ENCODE results near the gene FARP2. TPM values are rescaled to one million over a fixed set of nuclear protein-coding genes. Genes with fewer than 3 reads are reported as not detected.

The FARP2 gene
- total and polyA plus RNA-seq, 4 donors = 9.9 to 49.7 (median 27.4) TPM

DNA sequence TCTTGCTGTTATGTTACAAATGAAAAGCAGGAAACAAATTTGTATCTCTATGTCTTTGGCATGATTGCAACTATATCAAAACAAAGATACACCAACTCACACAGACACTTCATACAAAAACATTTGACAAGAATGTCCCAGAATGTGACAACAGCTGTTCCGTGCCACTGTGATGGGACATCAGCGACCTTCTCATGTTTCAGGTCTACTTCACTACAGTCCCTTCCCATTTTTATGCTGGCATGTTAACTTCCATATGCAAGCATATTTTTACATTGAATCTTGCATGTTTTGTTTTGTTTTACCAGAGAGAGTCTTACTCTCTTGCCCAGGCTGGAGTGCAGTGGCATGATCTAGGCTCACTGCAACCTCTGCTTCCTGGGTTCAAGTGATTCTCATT is 81.1 kb downstream of the FARP2 start:
- Histone ChIP-seq H3K27me3 (ENCODE audit: control insufficient read depth in 3 of 3, insufficient read depth in 3 of 3, low read length in 2 of 3) (no peaks in the 10 kb centered on the region), H3K4me1 (ENCODE audit: control insufficient read depth in 5 of 5, insufficient read depth in 5 of 5, low read length in 5 of 5) (peaks cover 0 to 2% (median 0%) of the 10 kb centered on the region in 5 donors), H3K9ac (ENCODE audit: insufficient read depth in 1 of 2, low read length in 2 of 2) (no peak overlapping the region), H3K4me3 (no peak overlapping the region), H3K36me3 (ENCODE audit: control insufficient read depth in 4 of 4, insufficient read depth in 4 of 4, low read length in 4 of 4) (peaks cover 21 to 27% (median 26%) of the 10 kb centered on the region in 4 donors), H3K27ac (ENCODE audit: low read depth in 1 of 2, low read length in 1 of 2) (no peak overlapping the region), H3K9me3 (ENCODE audit: control insufficient read depth in 4 of 4, insufficient read depth in 3 of 4, low read length in 3 of 4) (no peaks in the 10 kb centered on the region)
- WGBS, 2 donors = 91 to 95% methylated on average over 2 of the region's 2 CpGs
- TF ChIP-seq, protein P1, sequence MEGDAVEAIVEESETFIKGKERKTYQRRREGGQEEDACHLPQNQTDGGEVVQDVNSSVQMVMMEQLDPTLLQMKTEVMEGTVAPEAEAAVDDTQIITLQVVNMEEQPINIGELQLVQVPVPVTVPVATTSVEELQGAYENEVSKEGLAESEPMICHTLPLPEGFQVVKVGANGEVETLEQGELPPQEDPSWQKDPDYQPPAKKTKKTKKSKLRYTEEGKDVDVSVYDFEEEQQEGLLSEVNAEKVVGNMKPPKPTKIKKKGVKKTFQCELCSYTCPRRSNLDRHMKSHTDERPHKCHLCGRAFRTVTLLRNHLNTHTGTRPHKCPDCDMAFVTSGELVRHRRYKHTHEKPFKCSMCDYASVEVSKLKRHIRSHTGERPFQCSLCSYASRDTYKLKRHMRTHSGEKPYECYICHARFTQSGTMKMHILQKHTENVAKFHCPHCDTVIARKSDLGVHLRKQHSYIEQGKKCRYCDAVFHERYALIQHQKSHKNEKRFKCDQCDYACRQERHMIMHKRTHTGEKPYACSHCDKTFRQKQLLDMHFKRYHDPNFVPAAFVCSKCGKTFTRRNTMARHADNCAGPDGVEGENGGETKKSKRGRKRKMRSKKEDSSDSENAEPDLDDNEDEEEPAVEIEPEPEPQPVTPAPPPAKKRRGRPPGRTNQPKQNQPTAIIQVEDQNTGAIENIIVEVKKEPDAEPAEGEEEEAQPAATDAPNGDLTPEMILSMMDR (IDR thresholded peaks at IDR 0.05; ENCODE audit: control extremely low read depth, extremely low read depth) = no peak
- ATAC-seq (ENCODE audit: insufficient read depth, low FRiP score) = no peak
- DNase-seq = peak in 1 of 3 donors; percentile 11

DNA sequence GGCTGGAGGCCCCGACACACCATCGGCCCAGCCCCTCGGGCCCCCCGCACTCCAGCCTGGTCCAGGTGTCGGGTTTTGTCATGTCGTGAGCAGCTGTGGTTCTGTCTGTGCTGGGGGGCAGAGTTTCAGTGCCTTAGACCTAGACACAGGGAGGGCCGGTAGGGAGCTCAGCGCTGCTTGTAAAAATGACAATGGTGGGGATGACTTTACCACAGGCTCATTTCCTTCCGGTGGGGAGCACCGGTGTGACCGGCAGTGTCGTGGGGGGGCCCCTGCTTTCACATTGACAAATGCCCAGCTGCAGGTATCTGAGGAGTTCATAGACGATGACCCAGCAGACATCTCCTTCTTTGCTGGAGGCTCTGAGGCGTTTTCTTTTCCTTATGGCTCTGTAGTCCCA is 85.4 kb downstream of the FARP2 start:
- TF ChIP-seq, protein P1 (IDR thresholded peaks at IDR 0.05; ENCODE audit: control extremely low read depth, extremely low read depth) = no peak
- ATAC-seq (ENCODE audit: insufficient read depth, low FRiP score) = no peak
- H3K9me3 ChIP-seq (ENCODE audit: control insufficient read depth in 4 of 4, insufficient read depth in 3 of 4, low read length in 3 of 4) = no peaks in the 10 kb centered on the region
- no peak overlapping the region for H3K27ac ChIP-seq (ENCODE audit: low read depth in 1 of 2, low read length in 1 of 2)
- WGBS, 2 donors = 90 to 91% methylated on average over 14 of the region's 14 CpGs
- no peak overlapping the region for H3K4me3 ChIP-seq
- no peaks in the 10 kb centered on the region for H3K27me3 ChIP-seq (ENCODE audit: control insufficient read depth in 3 of 3, insufficient read depth in 3 of 3, low read length in 2 of 3)
- no peak for DNase-seq
- H3K4me1 ChIP-seq (ENCODE audit: control insufficient read depth in 5 of 5, insufficient read depth in 5 of 5, low read length in 5 of 5) = no peaks in the 10 kb centered on the region
- no peak overlapping the region for H3K9ac ChIP-seq (ENCODE audit: insufficient read depth in 1 of 2, low read length in 2 of 2)
- H3K36me3 ChIP-seq (ENCODE audit: control insufficient read depth in 4 of 4, insufficient read depth in 4 of 4, low read length in 4 of 4) = peaks cover 21 to 39% (median 28%) of the 10 kb centered on the region in 4 donors

DNA sequence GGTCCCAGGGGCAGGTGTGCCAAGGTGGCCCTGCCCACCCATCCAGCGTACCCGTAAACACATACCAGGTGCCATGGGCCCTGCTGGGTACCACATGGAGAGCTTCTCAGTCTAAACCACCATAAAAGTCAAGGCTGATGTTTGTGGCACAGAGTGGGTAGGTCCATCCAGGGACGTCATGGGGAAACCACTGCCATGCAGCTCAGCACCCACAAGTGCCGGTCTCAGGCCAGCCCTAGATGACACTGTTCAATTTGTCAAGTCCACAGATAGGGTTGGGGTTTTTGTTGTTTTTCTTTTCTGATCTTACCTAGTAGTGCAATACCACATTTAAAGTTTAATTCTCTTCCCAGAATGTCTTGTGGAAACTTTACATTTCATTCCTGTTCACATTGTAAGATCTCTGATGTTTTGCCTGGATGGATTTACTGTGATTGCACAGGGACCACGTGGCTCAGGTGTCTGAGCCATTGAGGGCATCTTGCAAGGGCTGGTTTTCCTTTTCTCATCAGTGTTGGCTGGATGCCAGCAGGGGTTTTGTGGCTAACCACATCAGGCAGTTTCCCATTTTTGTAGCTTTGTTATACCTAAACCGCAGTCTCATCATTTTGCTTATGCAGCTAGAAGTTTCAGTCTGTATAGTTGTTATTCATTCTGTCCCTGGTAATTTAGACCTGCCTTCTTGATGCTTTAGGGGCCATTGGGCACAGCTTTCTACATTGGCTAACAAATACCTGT is 87.6 kb downstream of the FARP2 start:
- Histone ChIP-seq H3K27ac (ENCODE audit: low read depth in 1 of 2, low read length in 1 of 2) (no peak overlapping the region), H3K4me1 (ENCODE audit: control insufficient read depth in 5 of 5, insufficient read depth in 5 of 5, low read length in 5 of 5) (no peaks in the 10 kb centered on the region), H3K27me3 (ENCODE audit: control insufficient read depth in 3 of 3, insufficient read depth in 3 of 3, low read length in 2 of 3) (no peaks in the 10 kb centered on the region), H3K4me3 (no peak overlapping the region), H3K36me3 (ENCODE audit: control insufficient read depth in 4 of 4, insufficient read depth in 4 of 4, low read length in 4 of 4) (peaks cover 14 to 32% (median 21%) of the 10 kb centered on the region in 4 donors), H3K9me3 (ENCODE audit: control insufficient read depth in 4 of 4, insufficient read depth in 3 of 4, low read length in 3 of 4) (no peaks in the 10 kb centered on the region), H3K9ac (ENCODE audit: insufficient read depth in 1 of 2, low read length in 2 of 2) (no peak overlapping the region)
- TF ChIP-seq, protein P1 (IDR thresholded peaks at IDR 0.05; ENCODE audit: control extremely low read depth, extremely low read depth) = no peak
- WGBS, 2 donors = 61 to 76% methylated on average over 6 of the region's 6 CpGs
- DNase-seq = no peak
- no peak for ATAC-seq (ENCODE audit: insufficient read depth, low FRiP score)

Measured in lung (tissue), 12 donors.